Lower lobe of right lung (tissue), 2 donors: ENCODE measurements around the gene DNAAF5. TPM values are rescaled to one million over a fixed set of nuclear protein-coding genes. Genes with fewer than 3 reads are reported as not detected.

ENCODE experiments used
- ATAC-seq, 2 donors: fragments of 200-7000 bp; cut with Tn5 transposase; one replicate each; pipeline ENCODE4 v1.9.1; 2020 to 2022; ENCODE audit warnings: mild to moderate bottlenecking in 2 of 2, moderate library complexity in 2 of 2
- DNase-seq: peaks from one replicate; pipeline ENCODE4 v3.0.0-alpha.2; 2020
- H3K27ac ChIP-seq: fragments of 200-600 bp; one replicate; pipeline ENCODE4 v1.8.0; 2022
- H3K27me3 ChIP-seq: fragments of 200-600 bp; one replicate; pipeline ENCODE4 v1.8.0; 2022; ENCODE audit warnings: low read depth
- H3K36me3 ChIP-seq: fragments of 200-600 bp; one replicate; pipeline ENCODE4 v1.8.0; 2022; ENCODE audit warnings: mild to moderate bottlenecking
- H3K4me1 ChIP-seq: fragments of 200-600 bp; one replicate; pipeline ENCODE4 v1.8.0; 2022
- H3K4me3 ChIP-seq: fragments of 200-600 bp; one replicate; pipeline ENCODE4 v1.8.0; 2022; ENCODE audit warnings: mild to moderate bottlenecking
- H3K9me3 ChIP-seq: fragments of 200-600 bp; one replicate; pipeline ENCODE4 v1.8.0; 2022
- CTCF ChIP-seq: fragments of 200-600 bp; IDR thresholded peaks from one replicate; pipeline ENCODE4 v1.8.0; 2022; ENCODE audit warnings: antibody characterized with exemption, mild to moderate bottlenecking
- intact Hi-C: fragments of 100-400 bp; cut with DNase I; formaldehyde crosslinking; loops from one replicate; pipeline ENCODE4 v1.11.0; 2022
- total RNA-seq: library from RNA; stranded (reverse); fragmentation: NEBNext Ultra II Directional; extraction: Animal tissue kit (Norgen Biotek cat#: 25700); gene quantifications from one replicate; pipeline ENCODE4 v1.2.1, GENCODE V29; 2021
- donor health status: DM: no; HTN: yes; CAD: no; lungs with severe emphysema.

Gene DNAAF5
- total RNA-seq, 1 donor from 2014 or later, result 22.4 TPM

GRCh38 chr7:825386-825785, 98.9 kb downstream of the DNAAF5 start:
- H3K9me3 ChIP-seq, result no peaks in the 10 kb centered on the region
- no peaks in the 10 kb centered on the region for H3K36me3 ChIP-seq
- H3K27ac ChIP-seq, result peak overlapping the region; percentile 55
- no peak for TF ChIP-seq CTCF
- DNase-seq (no peak), ATAC-seq (no peak)
- no peaks in the 10 kb centered on the region for H3K27me3 ChIP-seq
- intact Hi-C loops, result no loop called here
- no peak overlapping the region for H3K4me3 ChIP-seq
- peaks cover 73% of the 10 kb centered on the region for H3K4me1 ChIP-seq

- DNase-seq (no peak), ATAC-seq (no peak)
- H3K36me3 ChIP-seq, result no peaks in the 10 kb centered on the region
- peak overlapping the region; percentile 55 for H3K27ac ChIP-seq
- no peak for TF ChIP-seq CTCF
- no peaks in the 10 kb centered on the region for H3K27me3 ChIP-seq
- H3K4me1 ChIP-seq, result peaks cover 75% of the 10 kb centered on the region
- intact Hi-C loops, result no loop called here
- H3K4me3 ChIP-seq, result no peak overlapping the region
- H3K9me3 ChIP-seq, result no peaks in the 10 kb centered on the region
Observed at GRCh38 chr7:826230-826917, 99.9 kb downstream of the DNAAF5 start.

- H3K4me1 ChIP-seq, result peaks cover 73% of the 10 kb centered on the region
Observed at GRCh38 chr7:828793-829561, 102.5 kb downstream of the DNAAF5 start.

DNA sequence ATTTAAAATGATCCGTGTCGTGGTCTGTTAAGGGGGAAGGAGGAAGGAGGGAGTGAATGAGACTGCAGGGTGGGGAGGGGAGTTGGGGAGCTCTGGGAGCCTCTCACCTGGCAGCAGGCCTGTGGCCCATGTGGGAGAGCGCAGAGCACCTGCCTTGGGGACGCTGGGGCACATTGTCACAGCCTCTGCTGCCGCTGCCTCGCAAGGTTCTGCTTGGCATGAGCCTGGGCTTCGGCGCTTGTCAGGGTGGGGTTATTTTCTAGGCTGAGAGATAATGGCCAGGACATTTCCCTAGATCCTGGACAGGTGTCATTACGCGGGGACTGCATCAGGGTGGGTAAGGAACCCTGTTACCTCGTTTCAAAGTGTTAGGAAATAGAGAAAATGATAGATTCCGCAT, 103.6 kb downstream of the DNAAF5 start:
- no peaks in the 10 kb centered on the region for H3K27me3 ChIP-seq
- ATAC-seq, result no peak
- no peak for TF ChIP-seq CTCF
- DNase-seq, result no peak
- no peak overlapping the region for H3K4me3 ChIP-seq
- no peaks in the 10 kb centered on the region for H3K9me3 ChIP-seq
- peak overlapping the region; percentile 86 for H3K27ac ChIP-seq
- H3K4me1 ChIP-seq, result peaks cover 62% of the 10 kb centered on the region
- intact Hi-C loops, result no loop called here
- peaks cover 9% of the 10 kb centered on the region for H3K36me3 ChIP-seq

More at GRCh38 chr7:828793-829561, 102.5 kb downstream of the DNAAF5 start:
- Histone ChIP-seq H3K27ac (no peak overlapping the region), H3K4me3 (no peak overlapping the region), H3K9me3 (no peaks in the 10 kb centered on the region), H3K27me3 (no peaks in the 10 kb centered on the region), H3K36me3 (peaks cover 9% of the 10 kb centered on the region)
- no peak for ATAC-seq
- intact Hi-C loops, result no loop called here
- no peak for DNase-seq
- TF ChIP-seq CTCF, result no peak

DNA sequence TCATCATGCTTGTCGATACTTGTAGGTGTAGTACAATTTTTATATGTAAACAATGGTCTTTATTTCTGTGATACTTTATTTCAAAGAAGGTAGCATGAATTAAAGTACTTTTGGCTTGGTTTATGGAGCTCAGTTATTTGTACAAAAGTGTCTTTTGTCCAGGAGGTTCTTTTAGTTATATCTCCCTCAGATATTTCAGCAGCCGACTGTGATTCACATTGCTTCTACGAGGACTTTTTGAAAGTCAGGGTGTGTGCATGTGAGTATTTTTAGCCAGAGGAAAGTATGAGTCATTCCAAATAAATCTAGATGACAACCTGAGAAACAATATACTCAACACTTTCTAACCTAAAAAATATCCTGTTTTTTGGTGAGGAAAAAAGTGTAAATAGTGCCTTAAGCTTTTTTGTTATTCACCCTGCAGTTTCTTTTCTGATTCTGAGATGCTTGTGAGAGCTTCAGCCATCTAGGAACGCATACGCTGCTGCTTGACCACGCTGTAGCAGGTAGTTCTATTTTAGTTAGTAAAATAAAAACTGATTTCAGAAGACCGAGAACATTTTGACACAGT, 105.2 kb downstream of the DNAAF5 start:
- no peak for TF ChIP-seq CTCF
- H3K9me3 ChIP-seq, result no peaks in the 10 kb centered on the region
- H3K4me1 ChIP-seq, result peaks cover 61% of the 10 kb centered on the region
- peaks cover 9% of the 10 kb centered on the region for H3K36me3 ChIP-seq
- DNase-seq (no peak), ATAC-seq (peak; percentile 80 to 90)
- H3K4me3 ChIP-seq, result peak overlapping the region; percentile 7
- H3K27ac ChIP-seq, result peak overlapping the region; percentile 86
- intact Hi-C loops, result no loop called here
- no peaks in the 10 kb centered on the region for H3K27me3 ChIP-seq
